ENCODE data around the gene HOXC4. TPM values are rescaled to one million over a fixed set of nuclear protein-coding genes. Genes with fewer than 3 reads are reported as not detected.

HOXC4 gene
- total RNA-seq, 1 experiment from 2014 or later: not detected

DNA sequence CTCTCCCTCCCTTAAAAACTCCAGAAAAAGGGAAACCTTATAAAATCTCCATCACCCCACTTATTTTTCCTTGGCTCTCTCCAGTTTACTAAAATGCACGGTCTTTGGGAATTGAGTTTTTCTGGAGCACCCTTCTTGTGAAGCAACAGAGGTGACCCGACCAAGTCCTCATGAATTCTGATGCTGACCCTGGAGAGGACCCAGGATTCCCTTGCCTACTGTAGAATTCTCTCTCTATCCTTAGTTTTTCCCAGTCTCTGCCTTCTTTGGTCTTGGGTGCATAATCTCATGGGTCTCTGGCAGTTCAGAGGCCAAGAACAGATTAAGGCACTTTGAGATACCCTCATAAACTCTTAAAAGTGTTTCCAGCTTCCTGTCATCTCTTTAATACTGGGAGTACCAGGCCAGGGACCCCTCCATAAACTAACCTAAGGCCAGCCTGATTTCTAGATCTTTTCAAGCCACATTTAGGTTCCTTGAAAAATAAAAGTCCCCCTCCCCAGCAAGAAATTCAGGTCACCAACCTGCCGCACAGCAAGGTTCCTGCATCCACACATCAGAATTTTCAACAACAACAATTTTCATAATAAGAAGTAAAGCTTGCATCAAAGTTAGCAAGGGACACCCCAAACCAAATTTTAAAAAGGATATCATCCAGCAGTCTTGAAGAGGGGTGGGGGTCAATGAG lies 5.1 kb upstream of the HOXC4 start:
- Histone ChIP-seq H3K79me2 (ENCODE audit: insufficient read depth, low read length) (no peaks in the 10 kb centered on the region), H2BK15ac (ENCODE audit: low read depth, low read length) (no peak overlapping the region), H4K5ac (ENCODE audit: insufficient read length, low read depth, low read length) (no peak overlapping the region), H3K23me2 (ENCODE audit: insufficient read length, low read depth, low read length, poor library complexity, severe bottlenecking) (peaks cover 4% of the 10 kb centered on the region), H4K91ac (ENCODE audit: insufficient read length, low read depth, low read length) (no peak overlapping the region), H3K56ac (ENCODE audit: insufficient read length, low read depth, low read length) (no peak overlapping the region), H3K27me3 (ENCODE audit: insufficient read depth, low read length) (peaks cover 99% of the 10 kb centered on the region), H3K18ac (ENCODE audit: insufficient read length, low read depth, low read length) (no peak overlapping the region), H2BK5ac (ENCODE audit: insufficient read length, low read length) (no peak overlapping the region), H2AFZ (ENCODE audit: low read length) (no peak overlapping the region), H2BK12ac (ENCODE audit: insufficient read length, low read depth, low read length) (no peak overlapping the region), H3K4ac (ENCODE audit: low read depth, low read length) (no peak overlapping the region), H3K14ac (ENCODE audit: insufficient read depth, low read length) (no peak overlapping the region), H2AK5ac (ENCODE audit: insufficient read length, low read length) (no peak overlapping the region), H2BK20ac (ENCODE audit: low read depth, low read length, poor library complexity, severe bottlenecking) (no peak overlapping the region), H3K23ac (ENCODE audit: insufficient read length, low read depth, low read length) (no peak overlapping the region), H3T11ph (ENCODE audit: low read length) (no peak overlapping the region), H3K9me3 (ENCODE audit: control insufficient read depth, low read depth, low read length) (no peaks in the 10 kb centered on the region), H4K20me1 (ENCODE audit: control insufficient read depth, insufficient read depth, insufficient read length) (no peaks in the 10 kb centered on the region), H3K4me1 (ENCODE audit: insufficient read depth, low read length) (no peaks in the 10 kb centered on the region), H3K9ac (ENCODE audit: extremely low read depth, insufficient read length, low read length) (no peak overlapping the region), H4K8ac (replicated peaks; ENCODE audit: insufficient read length, low read depth, low read length) (no peak overlapping the region), H3K4me2 (ENCODE audit: insufficient read depth, insufficient read length, low read length) (no peak overlapping the region), H3K27ac (ENCODE audit: insufficient read length, low read depth, low read length) (no peak overlapping the region), H3K79me1 (ENCODE audit: insufficient read depth, low read depth, low read length, poor library complexity, severe bottlenecking) (no peaks in the 10 kb centered on the region), H2BK120ac (ENCODE audit: low read depth, low read length, poor library complexity, severe bottlenecking) (no peak overlapping the region)
- no CpG with 5 or more reads among the region's 3 CpGs for WGBS (ENCODE audit: extremely low coverage, insufficient read length, low lambda C conversion rate)
- Mint-ChIP-seq H3K27ac (no peak overlapping the region), H3K4me1 (peaks cover 6 to 34% of the 10 kb centered on the region in 2 experiments), H3K27me3 (ENCODE audit: low read depth) (peaks cover 100% of the 10 kb centered on the region), H3K4me3 (no peak overlapping the region; a peak in 1 of 5 replicates), H3K9me3 (peaks cover 2 to 13% of the 10 kb centered on the region in 2 experiments; a peak in 3 of 5 replicates), H3K36me3 (ENCODE audit: insufficient read depth in 1 of 3, low read depth in 3 of 3) (no peaks in the 10 kb centered on the region)
- TF ChIP-seq, protein P1, sequence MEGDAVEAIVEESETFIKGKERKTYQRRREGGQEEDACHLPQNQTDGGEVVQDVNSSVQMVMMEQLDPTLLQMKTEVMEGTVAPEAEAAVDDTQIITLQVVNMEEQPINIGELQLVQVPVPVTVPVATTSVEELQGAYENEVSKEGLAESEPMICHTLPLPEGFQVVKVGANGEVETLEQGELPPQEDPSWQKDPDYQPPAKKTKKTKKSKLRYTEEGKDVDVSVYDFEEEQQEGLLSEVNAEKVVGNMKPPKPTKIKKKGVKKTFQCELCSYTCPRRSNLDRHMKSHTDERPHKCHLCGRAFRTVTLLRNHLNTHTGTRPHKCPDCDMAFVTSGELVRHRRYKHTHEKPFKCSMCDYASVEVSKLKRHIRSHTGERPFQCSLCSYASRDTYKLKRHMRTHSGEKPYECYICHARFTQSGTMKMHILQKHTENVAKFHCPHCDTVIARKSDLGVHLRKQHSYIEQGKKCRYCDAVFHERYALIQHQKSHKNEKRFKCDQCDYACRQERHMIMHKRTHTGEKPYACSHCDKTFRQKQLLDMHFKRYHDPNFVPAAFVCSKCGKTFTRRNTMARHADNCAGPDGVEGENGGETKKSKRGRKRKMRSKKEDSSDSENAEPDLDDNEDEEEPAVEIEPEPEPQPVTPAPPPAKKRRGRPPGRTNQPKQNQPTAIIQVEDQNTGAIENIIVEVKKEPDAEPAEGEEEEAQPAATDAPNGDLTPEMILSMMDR (conservative IDR thresholded peaks at IDR 0.05): no peak
- DNase-seq: no peak

All from H9 (cell line).